Measurements from ENCODE around the gene CST7.
"Not testable (repeated sequence)": the region's sequence is repeated elsewhere in the genome, so short reads cannot be mapped to it uniquely, and the experiment has no call there.

The CST7 gene

GRCh38 chr20:24987873-24988835 lies 39.1 kb downstream of the CST7 start:
- DNase-seq = no peak

- no peak for DNase-seq
Measured at GRCh38 chr20:24989162-24989561, 40.1 kb downstream of the CST7 start.

- no peak for DNase-seq
Measured at GRCh38 chr20:24990810-24991252, 41.8 kb downstream of the CST7 start.

GRCh38 chr20:24991897-24992486 lies 42.9 kb downstream of the CST7 start:
- DNase-seq = peak; percentile 30

- peak; percentile 98 for DNase-seq
Measured at GRCh38 chr20:24992487-24993205, 43.6 kb downstream of the CST7 start, which contains the start of gene APMAP. Gene APMAP (minus strand): TSS chr20:24992751. CDS start chr20:24992688, 63 bp downstream.

- peak; percentile 93 for DNase-seq
Measured at GRCh38 chr20:24993337-24994185, 44.5 kb downstream of the CST7 start.

- no peak for DNase-seq
Measured at GRCh38 chr20:24994186-24994465, 45.1 kb downstream of the CST7 start.

- peak; percentile 92 for DNase-seq
Measured at GRCh38 chr20:24994470-24995368, 45.6 kb downstream of the CST7 start.

- DNase-seq = no peak
Measured at GRCh38 chr20:24995741-24996448, 46.8 kb downstream of the CST7 start.

GRCh38 chr20:24996449-24997377 lies 47.6 kb downstream of the CST7 start:
- peak; percentile 57 for DNase-seq

GRCh38 chr20:24998121-24998520 lies 49.1 kb downstream of the CST7 start:
- DNase-seq = no peak

GRCh38 chr20:24998631-24999445 lies 49.8 kb downstream of the CST7 start:
- DNase-seq = no peak

GRCh38 chr20:24999568-24999967 lies 50.5 kb downstream of the CST7 start:
- DNase-seq = no peak

- peak; percentile 84 for DNase-seq
Measured at GRCh38 chr20:25000268-25000801, 51.3 kb downstream of the CST7 start.

- DNase-seq = not testable (repeated sequence)
Measured at GRCh38 chr20:25001323-25001722, 52.3 kb downstream of the CST7 start.

- DNase-seq = no peak
Measured at GRCh38 chr20:25003002-25003401, 53.9 kb downstream of the CST7 start.

GRCh38 chr20:25005220-25005619 lies 56.2 kb downstream of the CST7 start:
- no peak for DNase-seq

- no peak for DNase-seq
Measured at GRCh38 chr20:25005661-25006060, 56.6 kb downstream of the CST7 start.
